RPMI7951 (cell line): ENCODE results near the gene ZNF775. TPM values are rescaled to one million over a fixed set of nuclear protein-coding genes. Genes with fewer than 3 reads are reported as not detected.
A peak's percentile ranks its signal among the peaks of the same experiment; 100 is the strongest.

Source experiments
- DNase-seq: peaks from one replicate; pipeline ENCODE4 v3.0.0-alpha.2; 2012; ENCODE audit warnings: low read depth
- total RNA-seq: library from RNA; depleted of rRNA; stranded (reverse); fragments of >200 nt; shearing (Covaris generic); gene quantifications from 2 replicates; pipeline ENCODE4 v1.2.3, GENCODE V29; 2014

Gene ZNF775
- total RNA-seq, 1 experiment from 2014 or later = 1.8 TPM

DNA sequence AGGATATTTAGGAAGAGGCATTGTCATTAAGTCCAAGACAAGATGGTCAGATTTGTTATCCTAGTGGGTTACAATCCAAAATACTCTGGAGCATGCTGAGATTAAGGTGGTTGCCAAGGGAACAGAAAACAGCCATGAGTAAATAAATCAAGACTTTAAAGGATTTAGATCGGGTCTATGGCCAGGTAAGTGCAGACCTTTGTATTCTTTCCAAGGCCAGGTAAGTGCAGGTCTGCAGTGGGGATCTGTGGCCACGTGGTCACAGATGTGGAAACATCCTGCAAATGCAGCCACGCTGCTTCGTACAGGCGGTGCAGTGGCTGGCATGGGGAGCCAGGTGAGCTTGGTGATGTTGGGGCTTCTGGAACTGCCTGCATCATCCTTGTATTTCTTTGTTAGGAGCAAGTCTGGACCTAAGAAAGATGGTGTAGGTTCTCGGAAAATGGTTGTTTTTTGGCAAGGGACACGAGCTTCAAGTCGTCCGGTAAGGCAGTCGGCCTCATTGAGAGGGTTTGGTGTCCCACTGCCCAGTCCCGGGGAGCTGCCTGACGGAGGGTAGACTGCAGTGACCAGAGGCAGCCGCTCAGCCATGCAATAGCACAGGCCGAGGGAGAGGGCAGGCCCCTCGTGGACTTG lies 21.8 kb downstream of the ZNF775 start:
- no peak for DNase-seq

DNA sequence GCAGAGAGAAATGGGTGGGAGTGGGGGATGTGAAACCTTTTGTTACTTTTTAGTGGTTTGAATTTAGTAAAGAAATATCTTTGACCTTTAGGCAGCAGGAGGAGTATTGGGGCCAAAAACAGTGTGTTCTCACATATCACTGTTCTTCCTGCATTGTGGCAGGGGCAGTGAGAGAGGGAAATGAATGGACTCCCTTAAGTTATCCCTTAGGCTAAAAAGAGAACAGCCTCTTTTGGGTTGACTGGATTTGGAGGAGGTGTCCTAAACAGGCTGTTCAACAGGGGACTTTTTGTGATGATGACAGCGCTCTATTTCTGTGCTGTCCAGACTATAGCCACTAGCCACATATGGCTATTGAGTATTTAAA lies 22.3 kb downstream of the ZNF775 start:
- peak; percentile 34 for DNase-seq

DNA sequence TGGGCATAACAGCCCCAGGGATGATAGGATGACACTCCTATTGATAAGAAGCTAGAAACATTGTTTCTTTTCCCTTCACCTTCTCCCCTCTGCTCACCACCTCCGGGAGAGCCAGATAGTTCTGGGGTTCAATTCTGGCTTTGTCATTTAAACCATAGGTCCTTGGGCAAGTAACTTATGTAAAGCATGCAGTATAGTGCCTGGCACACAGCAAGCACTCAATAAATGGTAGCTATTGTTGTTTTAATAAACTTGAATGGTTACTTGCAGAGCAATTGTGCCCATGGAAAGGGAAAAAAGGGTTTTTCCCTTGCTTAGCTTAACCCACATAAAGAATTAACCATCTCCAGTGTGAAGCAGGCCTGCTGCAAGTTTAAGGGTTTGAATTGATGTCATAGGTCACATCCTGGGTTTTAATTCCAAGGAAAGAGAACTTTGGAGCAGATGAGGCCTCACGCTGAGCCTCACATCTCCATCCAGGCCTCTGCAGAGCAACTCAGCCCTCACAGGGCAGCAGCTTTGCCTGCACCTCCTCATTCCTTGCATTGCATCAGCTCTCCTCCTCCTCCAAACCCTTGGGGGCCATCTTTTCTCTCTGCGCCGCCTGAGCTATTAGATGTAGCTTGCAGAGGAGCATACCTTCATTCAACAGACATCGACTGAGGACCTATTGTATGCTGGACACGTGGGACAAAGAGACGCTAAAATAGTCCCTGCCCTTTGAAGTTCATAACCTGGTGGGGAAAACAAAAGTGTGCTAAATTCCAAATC lies 22.9 kb downstream of the ZNF775 start:
- no peak for DNase-seq

DNA sequence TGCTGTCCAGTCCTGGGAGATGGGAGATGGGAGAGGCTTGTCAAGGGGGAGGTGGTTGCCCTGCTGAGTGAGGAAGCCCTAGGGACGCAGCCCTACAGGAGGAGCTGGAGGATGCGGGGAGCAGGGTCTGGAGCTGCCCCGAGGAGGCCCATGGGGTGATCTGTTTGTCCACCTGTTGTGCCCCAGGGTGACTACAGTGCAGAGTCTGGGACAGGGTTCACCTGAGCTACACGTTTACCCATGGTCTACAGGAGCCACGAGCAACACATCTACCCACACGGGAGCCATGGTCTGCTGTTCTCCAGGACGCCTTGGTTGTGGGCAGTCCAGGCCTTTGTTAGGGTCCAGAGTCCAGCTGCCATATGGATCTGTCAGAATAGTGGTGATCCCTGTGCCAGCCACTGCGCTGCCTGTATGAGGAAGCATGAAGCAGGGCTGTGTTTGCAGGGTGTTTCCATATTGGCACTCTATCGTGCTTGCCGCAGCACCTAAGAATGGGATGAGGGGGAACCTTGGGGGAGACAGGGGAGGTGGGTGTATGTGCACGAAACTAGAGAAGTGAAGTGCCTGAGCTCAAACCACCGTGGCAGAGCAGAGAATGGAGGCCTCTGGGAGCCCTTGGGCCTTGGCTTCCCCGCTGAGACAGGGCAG lies 23.7 kb downstream of the ZNF775 start:
- no peak for DNase-seq

DNA sequence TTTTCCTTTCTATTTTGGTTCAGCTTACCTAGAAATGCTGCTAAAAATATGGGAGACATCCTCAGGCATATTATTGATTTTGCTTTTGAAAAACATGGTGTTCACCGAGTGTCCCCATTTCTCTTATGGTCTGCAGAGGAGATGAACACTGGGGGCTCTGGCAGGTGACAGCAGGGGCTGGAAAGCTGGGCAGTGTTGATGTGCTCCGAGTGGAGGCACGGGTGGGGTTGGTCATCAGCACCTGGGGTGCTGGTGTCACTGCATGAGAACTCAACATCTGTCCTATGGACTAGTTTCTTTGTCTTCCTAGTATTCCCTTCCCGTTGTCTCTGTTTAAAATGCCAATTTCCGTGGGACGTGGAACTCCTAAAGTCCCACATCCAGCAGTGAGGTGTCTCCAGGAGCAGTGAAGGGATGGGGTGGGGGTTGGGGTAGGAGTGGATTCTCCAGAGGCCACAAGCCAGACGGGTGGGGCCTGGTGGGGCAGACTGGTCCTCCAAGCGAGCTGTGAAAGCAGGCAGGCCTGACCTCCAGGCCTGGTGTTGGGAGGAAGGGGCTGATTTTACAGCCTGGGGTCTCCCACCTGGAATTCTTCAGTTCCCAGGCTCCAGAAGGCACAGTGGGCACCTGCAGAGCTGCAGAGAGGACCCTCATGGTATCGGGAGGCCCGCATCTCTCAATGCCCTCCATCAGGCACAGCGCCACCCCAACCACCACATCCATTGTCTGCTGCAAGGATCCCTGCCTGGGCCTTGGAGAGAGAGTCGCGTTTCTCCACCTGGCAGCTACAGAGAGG lies 24.4 kb downstream of the ZNF775 start:
- DNase-seq = no peak

DNA sequence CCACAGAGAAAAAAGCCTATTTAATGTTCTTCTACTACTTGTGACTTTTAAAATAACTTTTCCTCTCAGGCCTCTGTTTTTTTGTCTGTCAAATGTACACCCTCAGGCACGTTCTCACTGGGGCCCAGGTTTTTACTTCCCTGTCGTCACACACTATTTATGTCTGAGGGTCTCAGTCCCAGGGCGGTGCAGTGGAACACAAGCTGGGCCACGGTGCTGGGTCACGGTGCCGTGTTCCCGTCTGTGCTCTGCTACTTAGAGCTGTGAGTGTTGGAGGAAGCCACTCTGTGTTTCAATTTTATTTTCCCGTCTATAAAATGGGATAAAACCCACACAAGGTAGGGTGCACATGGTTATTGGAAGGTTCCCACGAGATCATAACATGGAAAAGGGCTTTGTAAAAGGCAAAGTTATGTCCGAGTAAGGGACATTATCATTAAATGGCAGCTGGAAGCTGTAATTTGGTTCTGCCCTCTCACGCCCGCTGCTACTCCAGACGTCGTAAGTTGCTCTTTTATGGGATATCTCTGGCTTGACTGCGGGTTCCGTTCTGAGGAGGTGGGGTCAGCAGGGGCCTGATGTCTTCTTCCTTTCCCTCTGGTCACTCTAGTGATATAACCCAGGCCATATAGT lies 25.2 kb downstream of the ZNF775 start:
- DNase-seq = no peak

DNA sequence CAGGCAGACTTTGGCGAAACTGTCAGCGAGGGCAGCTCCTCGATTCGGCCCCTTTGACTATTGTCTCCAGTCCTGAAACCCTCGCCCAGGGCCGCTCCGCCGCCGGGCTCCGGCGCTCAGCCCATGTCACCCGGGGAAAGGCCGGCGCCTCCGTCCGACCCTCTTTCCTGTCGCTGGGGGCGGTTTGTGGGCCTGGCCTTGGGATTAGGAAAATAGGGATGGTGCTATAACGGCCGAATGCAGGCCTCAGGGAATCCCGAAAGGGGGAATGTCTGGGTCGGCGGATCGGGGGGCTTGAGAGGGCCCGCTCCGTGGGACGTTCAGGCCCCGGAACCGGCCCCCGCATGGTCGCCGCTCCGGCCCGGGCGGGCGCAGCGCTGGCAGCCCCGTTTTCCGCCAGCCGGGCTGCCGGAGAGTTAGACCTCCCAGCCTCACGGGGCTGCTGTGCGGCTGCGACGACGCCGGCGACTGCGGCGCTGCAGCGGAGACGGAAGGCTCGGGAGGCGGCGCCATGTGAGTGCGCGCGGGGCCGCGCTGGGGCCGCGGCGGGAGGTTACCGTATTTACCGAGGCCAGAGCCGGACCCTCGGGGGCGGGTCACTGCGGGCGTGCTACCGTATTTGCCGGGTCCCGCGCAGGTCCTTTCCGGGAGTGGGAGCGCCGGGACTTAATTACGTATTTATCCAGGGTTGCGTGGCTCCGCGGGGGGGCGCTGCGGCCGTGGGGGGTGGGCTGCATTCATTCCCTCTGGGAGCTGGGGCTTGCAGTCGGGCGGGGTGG lies 25.9 kb downstream of the ZNF775 start:
- peak; percentile 91 for DNase-seq

DNA sequence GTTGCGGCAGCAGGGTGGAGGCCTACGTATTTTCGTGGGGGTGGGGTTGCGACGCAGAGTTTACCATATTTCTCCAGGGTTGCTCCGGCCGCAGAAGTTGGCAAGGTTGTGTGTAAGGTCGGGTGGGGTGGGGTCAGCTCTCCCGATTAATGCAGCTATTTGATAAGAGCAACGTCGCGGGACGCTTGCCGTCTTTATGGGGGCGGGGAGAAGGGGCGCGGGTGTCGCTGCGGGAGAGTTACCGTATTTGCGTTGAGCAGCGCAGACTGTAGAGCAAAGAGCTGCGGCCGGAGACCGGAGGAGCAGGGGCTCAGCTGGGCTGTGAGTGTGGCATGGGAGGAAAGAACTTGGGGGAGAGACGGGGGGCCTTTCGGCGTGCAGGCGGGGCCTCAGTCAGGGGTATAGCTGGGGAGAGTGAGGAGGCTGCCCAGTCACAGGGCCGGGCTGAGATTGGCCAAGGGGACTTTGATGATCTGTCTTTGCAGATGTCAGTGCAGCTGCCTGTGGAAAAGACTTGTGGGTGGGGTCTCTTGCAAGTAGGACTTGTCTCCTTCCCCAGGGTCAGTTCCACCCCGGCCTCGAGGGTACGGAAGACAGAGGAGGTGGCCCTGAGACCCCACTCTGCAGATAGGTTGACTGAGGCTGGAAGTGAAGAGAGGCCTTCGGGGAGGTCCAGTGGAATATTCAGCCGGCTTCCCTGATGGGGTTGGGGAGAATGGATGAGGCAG lies 26.6 kb downstream of the ZNF775 start:
- no peak for DNase-seq

DNA sequence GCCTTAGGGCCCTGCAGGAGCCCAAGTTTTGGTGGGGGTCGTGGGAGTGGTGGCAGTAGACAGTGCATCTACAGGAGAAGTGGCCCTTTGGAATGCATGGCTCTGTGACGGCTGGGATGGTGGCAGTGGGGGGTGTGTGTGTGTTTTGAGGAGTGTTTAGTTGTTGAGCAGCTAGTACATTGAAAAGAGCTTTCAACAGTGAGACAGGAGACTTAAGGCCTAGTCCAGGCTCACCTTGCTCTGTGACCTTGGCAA lies 27.1 kb downstream of the ZNF775 start:
- DNase-seq = no peak

DNA sequence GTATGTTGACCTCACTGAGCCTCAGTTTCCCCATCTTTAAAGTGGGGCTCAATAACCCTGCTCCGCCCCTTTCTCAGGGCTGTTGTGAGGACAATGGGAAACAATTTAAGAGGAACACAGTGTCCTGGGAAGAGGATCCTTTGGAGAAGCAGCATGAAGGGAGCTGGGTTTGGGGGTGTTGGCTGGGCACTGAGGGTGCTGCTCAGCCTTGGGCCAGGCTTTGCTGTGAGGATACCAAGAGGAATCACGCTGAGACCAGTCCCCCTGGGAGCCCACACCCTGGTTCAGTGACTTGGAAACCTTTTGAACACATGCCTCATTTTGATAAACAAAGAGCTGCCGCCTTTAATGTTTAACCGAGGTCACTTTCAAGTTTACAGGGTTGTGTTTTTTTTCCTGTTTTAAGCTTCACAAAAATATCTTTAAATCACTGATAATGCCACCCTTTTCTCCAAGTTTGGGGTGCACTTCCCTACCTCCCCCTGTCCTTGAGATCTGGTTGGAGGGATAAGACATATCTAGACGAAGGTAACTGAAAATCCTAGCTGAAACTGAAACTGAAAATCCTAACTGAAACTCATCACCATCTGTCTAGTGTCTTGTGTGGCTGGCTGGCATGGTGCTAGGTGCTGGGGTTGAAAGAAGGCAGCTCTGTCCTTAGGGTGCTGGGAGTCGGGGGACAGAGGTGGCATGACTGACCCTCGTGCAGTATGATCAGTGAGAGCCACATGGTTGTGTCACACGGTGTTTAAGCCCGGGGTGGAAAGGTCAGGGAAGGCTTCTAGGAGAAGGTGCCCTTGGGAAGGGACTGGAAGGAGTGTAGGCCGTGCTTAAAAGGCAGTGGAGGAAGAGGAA lies 27.7 kb downstream of the ZNF775 start:
- DNase-seq = peak; percentile 27

DNA sequence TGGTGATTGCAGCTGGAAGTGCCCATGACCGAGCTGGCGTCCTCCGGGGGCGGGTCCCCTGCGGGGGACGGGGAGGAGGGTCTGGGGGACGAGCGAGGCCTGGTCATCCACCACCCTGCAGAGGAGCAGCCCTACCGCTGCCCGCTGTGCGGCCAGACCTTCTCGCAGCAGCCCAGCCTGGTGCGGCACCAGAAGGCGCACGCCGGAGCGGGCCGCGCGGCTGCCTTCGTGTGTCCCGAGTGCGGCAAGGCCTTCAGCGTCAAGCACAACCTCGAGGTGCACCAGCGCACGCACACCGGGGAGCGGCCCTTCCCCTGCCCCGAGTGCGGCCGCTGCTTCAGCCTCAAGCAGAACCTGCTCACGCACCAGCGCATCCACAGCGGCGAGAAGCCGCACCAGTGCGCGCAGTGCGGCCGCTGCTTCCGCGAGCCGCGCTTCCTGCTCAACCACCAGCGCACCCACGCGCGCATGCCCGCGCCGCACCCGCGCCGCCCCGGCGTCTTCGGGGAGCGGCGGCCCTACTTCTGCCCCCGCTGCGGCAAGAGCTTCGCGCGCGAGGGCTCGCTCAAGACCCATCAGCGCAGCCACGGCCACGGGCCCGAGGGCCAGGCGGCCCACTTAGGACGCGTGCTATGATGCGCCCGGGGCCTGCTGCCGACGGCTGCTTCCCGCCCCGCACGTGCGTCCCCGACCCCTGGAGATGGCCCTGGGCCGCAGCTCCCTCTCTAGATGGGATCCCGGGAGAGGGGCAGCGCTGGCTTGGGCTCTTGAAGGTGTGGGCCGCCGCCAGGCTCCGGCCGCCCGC lies 28.7 kb downstream of the ZNF775 start:
- DNase-seq = no peak

DNA sequence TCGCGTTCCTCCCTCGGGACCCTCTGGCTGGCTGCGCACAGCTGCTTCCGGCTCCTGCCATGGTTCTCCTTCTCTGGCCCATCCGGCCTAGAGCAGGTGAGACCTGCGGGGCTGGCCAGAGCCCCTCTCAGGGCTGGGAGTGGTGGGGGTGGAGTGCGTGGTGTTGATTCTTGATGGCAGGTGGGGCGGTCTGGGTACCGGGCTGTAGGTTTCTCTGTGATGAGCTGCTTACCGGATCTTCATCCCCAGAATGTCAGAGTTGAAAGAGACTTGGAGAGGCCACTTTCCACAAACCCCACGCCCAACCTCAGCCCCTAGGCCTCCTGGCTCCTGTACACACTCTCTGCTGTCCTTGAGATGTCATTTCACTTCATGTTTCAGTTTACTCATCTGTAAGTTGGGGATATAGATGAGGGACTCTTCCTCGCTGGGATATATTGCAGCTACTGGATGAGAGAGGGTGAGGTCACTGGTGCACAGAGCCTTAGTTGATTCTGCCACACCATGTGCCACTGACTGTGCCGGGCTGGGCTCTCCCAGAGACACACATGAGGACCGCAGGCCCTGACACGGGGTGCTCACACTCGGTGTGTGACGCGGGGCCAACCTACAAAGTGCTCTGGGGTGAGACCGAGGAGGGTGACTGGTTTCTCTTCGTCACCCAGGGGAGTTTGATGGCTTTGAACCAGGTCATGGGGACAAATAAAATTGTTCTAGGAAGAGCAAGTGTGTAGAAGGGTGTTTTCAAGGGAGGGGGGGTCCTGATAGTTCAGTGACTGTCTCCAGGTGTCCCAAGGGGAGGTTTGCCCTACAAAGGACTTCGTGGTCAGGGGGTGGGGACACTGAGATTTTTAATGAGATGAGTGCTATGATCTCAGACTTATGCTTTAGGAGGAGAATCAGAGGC lies 29.5 kb downstream of the ZNF775 start:
- no peak for DNase-seq

DNA sequence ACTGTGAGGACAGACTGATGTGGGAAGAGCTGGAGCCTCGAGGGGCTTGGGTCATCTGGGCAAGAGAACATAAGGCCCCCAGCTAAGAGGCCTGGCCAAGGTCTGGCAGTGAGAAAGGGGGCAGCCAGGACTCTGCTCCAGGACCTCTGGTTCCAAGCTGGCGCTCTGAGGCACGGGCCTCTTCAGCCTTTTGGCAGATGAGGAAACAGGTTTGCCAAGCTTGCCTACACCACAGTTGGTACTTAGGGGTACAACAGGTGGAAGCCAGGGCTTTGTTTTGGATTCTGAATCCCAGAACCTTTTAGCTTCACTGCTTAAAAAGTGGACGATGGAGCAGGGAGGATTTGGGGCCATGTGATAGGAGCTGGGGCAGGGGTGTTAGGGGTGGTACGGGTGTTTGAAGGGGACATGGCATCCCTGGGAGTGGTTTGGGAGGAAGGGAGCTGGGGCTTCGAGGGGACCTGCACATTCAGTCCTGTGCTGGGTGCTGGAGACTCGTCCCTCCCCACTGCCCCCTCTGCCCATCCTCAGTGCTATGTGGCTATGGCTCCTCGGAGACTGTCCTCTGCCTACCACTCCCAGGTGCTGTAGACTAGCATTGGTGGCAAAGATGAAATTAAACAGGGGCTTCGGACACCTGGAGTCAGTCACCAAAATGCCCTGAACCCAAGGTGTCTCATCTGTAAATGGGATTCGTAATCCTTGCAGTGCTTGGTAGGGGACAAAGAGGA lies 30.3 kb downstream of the ZNF775 start:
- no peak for DNase-seq

DNA sequence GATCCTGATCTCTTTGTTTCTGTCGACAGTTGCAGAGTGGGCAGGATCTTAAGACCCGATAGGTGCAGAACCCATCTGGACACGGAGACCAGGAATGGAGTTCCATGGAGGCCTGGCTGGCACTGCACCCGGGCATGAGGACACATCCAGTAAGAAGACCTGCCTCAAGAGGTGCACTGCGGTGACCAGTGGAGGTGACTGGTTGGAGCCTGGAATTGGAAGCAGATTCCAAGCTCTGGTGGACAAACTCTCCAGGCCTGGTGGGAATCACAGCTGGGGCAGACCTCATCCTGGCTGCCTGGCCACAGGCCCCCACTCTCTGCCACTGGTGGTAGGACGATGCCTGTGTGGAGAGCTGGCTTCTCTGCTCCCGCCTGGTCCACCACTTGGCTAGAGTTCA lies 31.0 kb downstream of the ZNF775 start:
- no peak for DNase-seq

DNA sequence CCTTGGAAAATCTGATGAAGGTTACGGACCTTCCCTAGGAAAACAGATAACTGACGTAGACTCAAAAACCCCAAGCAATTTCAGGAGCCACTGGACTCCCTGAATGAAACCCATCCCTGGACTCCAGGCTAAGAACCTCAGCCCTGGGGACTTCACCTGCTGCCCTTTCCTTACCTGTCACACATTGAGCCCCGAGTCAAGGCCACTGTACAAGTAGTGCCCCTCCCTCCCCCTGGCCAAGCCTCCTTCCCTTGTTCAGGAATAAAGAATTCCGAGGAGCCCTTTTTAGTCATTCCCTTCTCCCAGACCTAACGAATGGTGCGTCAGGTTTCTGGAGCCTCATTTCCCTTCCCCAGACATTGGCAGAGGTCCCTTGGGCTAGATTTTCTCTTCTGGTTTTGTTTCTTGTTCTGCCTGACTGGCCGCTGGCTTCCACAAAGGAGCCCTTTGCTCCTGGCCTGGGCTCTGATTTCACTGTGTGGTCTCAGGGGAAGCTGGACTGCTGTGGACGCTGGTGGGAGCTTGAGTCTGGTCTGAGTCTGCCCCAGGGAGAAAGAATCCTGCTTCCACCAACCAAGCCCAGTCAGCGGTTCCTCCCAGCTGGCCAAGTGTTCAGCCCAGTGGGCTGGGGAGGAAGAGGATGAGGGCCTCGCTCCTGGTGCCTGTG lies 31.7 kb downstream of the ZNF775 start:
- DNase-seq = no peak

DNA sequence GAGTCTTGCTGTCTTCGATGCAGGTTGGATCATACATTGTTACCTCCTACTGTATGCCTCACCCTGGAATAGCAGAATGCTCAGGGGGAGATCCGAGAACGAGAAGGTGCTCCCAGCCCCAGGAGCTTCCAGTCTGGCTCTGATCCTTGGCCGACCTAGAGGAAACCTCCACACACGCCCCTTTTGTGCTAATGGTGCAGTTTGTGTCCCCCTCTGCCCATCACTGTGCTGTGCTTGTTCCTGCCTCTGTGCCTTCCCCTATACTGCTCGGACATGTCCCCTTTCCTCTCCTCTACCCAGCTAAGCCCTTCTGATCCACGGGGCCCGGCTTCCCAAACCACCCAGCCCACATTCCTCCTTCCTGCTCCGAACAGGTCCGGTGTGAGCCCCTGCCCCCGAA lies 32.5 kb downstream of the ZNF775 start:
- DNase-seq = no peak

DNA sequence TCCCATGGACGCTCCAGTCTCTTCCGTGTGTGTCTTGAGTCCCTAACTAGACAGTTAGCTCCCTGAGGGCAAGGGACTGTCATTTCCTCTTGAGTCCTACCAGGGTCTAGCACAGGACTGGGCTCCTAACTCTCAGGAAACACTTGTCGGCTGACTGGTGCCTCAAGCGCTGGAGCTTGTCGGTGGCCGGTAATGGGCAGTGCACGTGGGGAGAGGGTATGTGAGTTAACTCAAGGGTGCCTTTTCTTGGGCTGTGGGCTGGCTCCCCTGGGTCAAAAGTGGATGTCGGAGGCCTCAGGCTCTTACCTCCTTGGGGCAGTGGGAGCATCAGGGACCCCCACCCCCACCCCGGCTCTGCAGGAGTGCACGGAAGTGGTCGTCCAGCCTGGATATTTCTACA lies 32.9 kb downstream of the ZNF775 start:
- DNase-seq = no peak
